ENCODE measurements around the gene CBX7. TPM values are rescaled to one million over a fixed set of nuclear protein-coding genes. Genes with fewer than 3 reads are reported as not detected.
A peak's percentile ranks its signal among the peaks of the same experiment; 100 is the strongest.

CBX7 gene
- total and polyA plus RNA-seq, 8 donors, result 17.2 to 44.0 (median 25.1) TPM

GRCh38 chr22:39139933-39140332, 12.5 kb downstream of the CBX7 start:
- no peaks in the 10 kb centered on the region for H3K27me3 ChIP-seq
- no peaks in the 10 kb centered on the region for H3K36me3 ChIP-seq
- peaks cover 0 to 7% (median 3%) of the 10 kb centered on the region in 3 donors for H3K4me1 ChIP-seq
- 76 to 82% methylated on average over 7 of the region's 7 CpGs for WGBS, 2 donors
- no peak overlapping the region for H3K27ac ChIP-seq
- no peaks in the 10 kb centered on the region for H3K9me3 ChIP-seq
- TF ChIP-seq CTCF (IDR thresholded peaks at IDR 0.05), result no peak
- H3K4me3 ChIP-seq, result no peak overlapping the region
- DNase-seq (no peak), ATAC-seq (no peak), FAIRE-seq (no peak)
- intact Hi-C loops (cut with DNase I), result no loop called here

- no peaks in the 10 kb centered on the region for H3K9me3 ChIP-seq
- no peak overlapping the region for H3K27ac ChIP-seq
- H3K27me3 ChIP-seq, result no peaks in the 10 kb centered on the region
- H3K36me3 ChIP-seq, result no peaks in the 10 kb centered on the region
- no peak for FAIRE-seq
- DNase-seq, result peak in 1 of 6 donors; percentile 12
- ATAC-seq, result no peak
- no peak overlapping the region for H3K4me3 ChIP-seq
- intact Hi-C loops (cut with DNase I), result no loop called here
- TF ChIP-seq CTCF (IDR thresholded peaks at IDR 0.05), result no peak
- H3K4me1 ChIP-seq, result no peaks in the 10 kb centered on the region
- WGBS, 2 donors, result 88% methylated on average over 14 of the region's 14 CpGs
Observed at GRCh38 chr22:39138357-39138997, 14.0 kb downstream of the CBX7 start.

GRCh38 chr22:39136317-39136716, 16.2 kb downstream of the CBX7 start:
- Histone ChIP-seq H3K27me3 (no peaks in the 10 kb centered on the region), H3K9me3 (no peaks in the 10 kb centered on the region), H3K4me1 (no peaks in the 10 kb centered on the region), H3K27ac (no peak overlapping the region), H3K36me3 (peaks cover 0 to 5% (median 0%) of the 10 kb centered on the region in 3 donors), H3K4me3 (no peak overlapping the region)
- intact Hi-C loops (cut with DNase I), result no loop called here
- ATAC-seq (no peak), FAIRE-seq (no peak), DNase-seq (peak in 1 of 6 donors; percentile 10)
- 92 to 93% methylated on average over 8 of the region's 8 CpGs for WGBS, 2 donors
- TF ChIP-seq CTCF (IDR thresholded peaks at IDR 0.05), result no peak

DNA sequence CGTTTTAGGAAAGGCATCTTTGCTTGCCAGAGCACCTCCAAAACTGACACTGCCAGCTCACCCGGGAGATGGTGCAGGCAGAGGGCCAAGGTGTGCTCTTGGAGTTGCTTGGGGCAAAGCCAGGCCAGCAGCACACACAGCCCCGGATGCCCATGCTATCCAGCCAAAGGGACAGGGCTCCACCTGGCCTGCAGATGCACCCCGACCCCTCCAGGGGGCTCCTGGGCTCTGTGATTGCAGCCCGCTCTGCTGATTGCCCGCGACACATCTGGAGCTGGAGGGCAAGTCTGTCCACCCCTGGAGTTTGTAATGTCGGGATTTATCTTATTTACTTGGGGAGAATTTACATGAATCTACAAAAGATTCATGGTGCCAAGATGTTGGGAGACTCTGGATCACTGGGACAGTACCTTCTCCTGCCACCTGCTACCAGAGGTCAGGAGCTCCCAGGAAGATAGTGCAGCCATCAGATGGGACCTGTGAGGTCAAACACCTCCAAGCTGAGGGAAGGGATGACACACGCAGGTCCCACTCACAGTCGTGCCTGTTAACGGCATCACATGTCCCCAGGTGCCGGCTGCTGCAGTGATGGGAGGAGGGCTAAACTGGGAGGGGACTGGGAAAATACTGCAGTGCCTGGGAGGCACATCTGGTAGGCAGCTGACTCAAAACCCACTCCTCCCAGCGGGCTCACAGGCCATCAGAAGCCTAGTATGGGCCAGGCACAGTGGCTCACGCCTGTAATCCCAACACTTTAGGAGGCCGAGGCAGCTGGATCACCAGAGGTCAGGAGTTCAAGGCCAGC, 17.2 kb downstream of the CBX7 start:
- peak in 2 of 6 donors; percentile 46 to 73 for DNase-seq
- intact Hi-C loops (cut with DNase I), result no loop called here
- peaks cover 0 to 5% (median 0%) of the 10 kb centered on the region in 3 donors for H3K36me3 ChIP-seq
- no peaks in the 10 kb centered on the region for H3K27me3 ChIP-seq
- peak in 3 of 4 donors; percentile 48 to 68 (median 55) for ATAC-seq
- H3K9me3 ChIP-seq, result no peaks in the 10 kb centered on the region
- no peak overlapping the region for H3K4me3 ChIP-seq
- peak in 2 of 4 donors; percentile 14 to 20 for TF ChIP-seq CTCF (IDR thresholded peaks at IDR 0.05)
- H3K4me1 ChIP-seq, result no peaks in the 10 kb centered on the region
- WGBS, 2 donors, result 52 to 54% methylated on average over 15 of the region's 15 CpGs
- H3K27ac ChIP-seq, result no peak overlapping the region
- FAIRE-seq, result no peak
